ENCODE data around the gene MYPOP.
A peak's percentile ranks its signal among the peaks of the same experiment; 100 is the strongest.

The MYPOP gene

DNA sequence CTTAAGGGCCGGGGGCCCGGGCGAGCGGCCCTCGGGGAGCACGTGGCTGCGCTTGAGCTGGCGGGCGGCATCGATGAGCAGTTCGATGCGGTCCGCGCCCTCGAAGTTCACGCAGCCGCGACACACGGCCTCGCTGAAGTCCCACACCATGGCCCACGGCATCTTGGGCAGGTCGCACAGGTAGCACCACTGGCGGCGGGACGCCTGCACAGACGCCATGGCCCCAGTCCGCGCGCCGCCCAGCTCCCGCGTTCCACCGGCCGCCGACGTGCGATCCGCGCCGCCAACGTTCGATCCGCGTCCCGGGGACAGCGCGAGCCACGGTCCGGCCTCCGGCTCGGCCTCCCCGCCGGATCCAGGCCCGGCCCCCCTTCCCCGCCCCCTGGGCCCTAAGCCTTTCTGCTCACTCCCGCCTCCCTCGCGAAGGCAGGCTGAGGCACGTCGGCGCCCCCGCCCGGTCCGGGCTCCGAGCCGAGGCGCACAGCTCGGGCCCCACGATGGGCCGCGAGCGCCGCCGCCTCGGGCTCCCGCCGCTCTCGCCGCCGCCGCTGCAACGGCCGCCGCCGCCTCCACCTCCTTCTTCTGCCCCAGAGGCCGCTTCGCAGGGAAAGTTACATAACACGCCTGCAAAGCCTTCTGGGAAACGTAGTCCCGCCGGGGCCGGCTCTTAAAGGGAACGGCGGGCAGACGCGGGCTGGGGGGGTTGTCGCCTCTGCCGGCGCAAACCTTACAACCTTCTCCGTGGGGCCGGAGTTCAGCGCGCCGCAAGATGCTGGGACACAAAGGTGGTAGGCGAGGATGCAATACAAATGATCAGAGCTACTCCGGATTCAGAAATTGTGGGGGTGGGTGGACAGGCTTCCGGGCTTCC is 16.6 kb downstream of the MYPOP start, which contains the start of gene IRF2BP1 (continued):
- TF ChIP-seq, protein P1, sequence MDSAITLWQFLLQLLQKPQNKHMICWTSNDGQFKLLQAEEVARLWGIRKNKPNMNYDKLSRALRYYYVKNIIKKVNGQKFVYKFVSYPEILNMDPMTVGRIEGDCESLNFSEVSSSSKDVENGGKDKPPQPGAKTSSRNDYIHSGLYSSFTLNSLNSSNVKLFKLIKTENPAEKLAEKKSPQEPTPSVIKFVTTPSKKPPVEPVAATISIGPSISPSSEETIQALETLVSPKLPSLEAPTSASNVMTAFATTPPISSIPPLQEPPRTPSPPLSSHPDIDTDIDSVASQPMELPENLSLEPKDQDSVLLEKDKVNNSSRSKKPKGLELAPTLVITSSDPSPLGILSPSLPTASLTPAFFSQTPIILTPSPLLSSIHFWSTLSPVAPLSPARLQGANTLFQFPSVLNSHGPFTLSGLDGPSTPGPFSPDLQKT (IDR thresholded peaks at IDR 0.05; ENCODE audit: borderline replicate concordance, low read depth, low read length) = no peak
- TF ChIP-seq BCL11A (tag by site-specific recombination; IDR thresholded peaks at IDR 0.05; ENCODE audit: low read depth) = no peak
- no peak for TF ChIP-seq ZNF561 (tag by site-specific recombination; IDR thresholded peaks at IDR 0.05; ENCODE audit: borderline replicate concordance)
- no peak for TF ChIP-seq ZNF785 (tag by site-specific recombination; IDR thresholded peaks at IDR 0.05)
- TF ChIP-seq, protein P2, sequence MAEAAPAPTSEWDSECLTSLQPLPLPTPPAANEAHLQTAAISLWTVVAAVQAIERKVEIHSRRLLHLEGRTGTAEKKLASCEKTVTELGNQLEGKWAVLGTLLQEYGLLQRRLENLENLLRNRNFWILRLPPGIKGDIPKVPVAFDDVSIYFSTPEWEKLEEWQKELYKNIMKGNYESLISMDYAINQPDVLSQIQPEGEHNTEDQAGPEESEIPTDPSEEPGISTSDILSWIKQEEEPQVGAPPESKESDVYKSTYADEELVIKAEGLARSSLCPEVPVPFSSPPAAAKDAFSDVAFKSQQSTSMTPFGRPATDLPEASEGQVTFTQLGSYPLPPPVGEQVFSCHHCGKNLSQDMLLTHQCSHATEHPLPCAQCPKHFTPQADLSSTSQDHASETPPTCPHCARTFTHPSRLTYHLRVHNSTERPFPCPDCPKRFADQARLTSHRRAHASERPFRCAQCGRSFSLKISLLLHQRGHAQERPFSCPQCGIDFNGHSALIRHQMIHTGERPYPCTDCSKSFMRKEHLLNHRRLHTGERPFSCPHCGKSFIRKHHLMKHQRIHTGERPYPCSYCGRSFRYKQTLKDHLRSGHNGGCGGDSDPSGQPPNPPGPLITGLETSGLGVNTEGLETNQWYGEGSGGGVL (tag by site-specific recombination; IDR thresholded peaks at IDR 0.05) = 0 out of 2 replicates have a peak, but pooled peaks have one; percentile 2
- TF ChIP-seq, protein P3, sequence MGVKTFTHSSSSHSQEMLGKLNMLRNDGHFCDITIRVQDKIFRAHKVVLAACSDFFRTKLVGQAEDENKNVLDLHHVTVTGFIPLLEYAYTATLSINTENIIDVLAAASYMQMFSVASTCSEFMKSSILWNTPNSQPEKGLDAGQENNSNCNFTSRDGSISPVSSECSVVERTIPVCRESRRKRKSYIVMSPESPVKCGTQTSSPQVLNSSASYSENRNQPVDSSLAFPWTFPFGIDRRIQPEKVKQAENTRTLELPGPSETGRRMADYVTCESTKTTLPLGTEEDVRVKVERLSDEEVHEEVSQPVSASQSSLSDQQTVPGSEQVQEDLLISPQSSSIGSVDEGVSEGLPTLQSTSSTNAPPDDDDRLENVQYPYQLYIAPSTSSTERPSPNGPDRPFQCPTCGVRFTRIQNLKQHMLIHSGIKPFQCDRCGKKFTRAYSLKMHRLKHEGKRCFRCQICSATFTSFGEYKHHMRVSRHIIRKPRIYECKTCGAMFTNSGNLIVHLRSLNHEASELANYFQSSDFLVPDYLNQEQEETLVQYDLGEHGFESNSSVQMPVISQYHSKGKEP (tag by site-specific recombination; IDR thresholded peaks at IDR 0.05) = peak; percentile 39; the same call in 1 of the 2 replicates
- no peak for TF ChIP-seq GLI2 (tag by site-specific recombination; IDR thresholded peaks at IDR 0.05; ENCODE audit: borderline replicate concordance, low read depth)
- TF ChIP-seq, protein P4, sequence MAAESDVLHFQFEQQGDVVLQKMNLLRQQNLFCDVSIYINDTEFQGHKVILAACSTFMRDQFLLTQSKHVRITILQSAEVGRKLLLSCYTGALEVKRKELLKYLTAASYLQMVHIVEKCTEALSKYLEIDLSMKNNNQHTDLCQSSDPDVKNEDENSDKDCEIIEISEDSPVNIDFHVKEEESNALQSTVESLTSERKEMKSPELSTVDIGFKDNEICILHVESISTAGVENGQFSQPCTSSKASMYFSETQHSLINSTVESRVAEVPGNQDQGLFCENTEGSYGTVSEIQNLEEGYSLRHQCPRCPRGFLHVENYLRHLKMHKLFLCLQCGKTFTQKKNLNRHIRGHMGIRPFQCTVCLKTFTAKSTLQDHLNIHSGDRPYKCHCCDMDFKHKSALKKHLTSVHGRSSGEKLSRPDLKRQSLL (tag by site-specific recombination; IDR thresholded peaks at IDR 0.05) = 0 out of 2 replicates have a peak, but pooled peaks have one; percentile 37
- no peak for TF ChIP-seq FEZF1 (tag by site-specific recombination; IDR thresholded peaks at IDR 0.05)
- TF ChIP-seq, protein P5, sequence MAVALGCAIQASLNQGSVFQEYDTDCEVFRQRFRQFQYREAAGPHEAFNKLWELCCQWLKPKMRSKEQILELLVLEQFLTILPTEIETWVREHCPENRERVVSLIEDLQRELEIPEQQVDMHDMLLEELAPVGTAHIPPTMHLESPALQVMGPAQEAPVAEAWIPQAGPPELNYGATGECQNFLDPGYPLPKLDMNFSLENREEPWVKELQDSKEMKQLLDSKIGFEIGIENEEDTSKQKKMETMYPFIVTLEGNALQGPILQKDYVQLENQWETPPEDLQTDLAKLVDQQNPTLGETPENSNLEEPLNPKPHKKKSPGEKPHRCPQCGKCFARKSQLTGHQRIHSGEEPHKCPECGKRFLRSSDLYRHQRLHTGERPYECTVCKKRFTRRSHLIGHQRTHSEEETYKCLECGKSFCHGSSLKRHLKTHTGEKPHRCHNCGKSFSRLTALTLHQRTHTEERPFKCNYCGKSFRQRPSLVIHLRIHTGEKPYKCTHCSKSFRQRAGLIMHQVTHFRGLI (tag by site-specific recombination; IDR thresholded peaks at IDR 0.05) = peak; percentile 21; the same call in 1 of the 2 replicates
- TF ChIP-seq ZNF335 (tag by site-specific recombination; conservative IDR thresholded peaks at IDR 0.05) = peak; percentile 24; the same call in 1 of the 2 replicates
- TF ChIP-seq, protein P6, sequence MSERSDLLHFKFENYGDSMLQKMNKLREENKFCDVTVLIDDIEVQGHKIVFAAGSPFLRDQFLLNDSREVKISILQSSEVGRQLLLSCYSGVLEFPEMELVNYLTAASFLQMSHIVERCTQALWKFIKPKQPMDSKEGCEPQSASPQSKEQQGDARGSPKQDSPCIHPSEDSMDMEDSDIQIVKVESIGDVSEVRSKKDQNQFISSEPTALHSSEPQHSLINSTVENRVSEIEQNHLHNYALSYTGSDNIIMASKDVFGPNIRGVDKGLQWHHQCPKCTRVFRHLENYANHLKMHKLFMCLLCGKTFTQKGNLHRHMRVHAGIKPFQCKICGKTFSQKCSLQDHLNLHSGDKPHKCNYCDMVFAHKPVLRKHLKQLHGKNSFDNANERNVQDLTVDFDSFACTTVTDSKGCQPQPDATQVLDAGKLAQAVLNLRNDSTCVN (tag by site-specific recombination; optimal IDR thresholded peaks at IDR 0.05) = peak; percentile 84
- TF ChIP-seq ZNF510 (tag by site-specific recombination; IDR thresholded peaks at IDR 0.05; ENCODE audit: insufficient replicate concordance) = no peak
- no peak for TF ChIP-seq MEIS1 (CRISPR knock-in tag; IDR thresholded peaks at IDR 0.05; ENCODE audit: borderline replicate concordance)
- TF ChIP-seq ZNF670 (tag by site-specific recombination; IDR thresholded peaks at IDR 0.05; ENCODE audit: low read depth) = no peak
- no peak for TF ChIP-seq ZNF112 (tag by site-specific recombination; IDR thresholded peaks at IDR 0.05)
- TF ChIP-seq TCF7L2 (IDR thresholded peaks at IDR 0.05; ENCODE audit: borderline replicate concordance, low read depth, low read length) = no peak
